Testis (tissue), 3 donors: ENCODE measurements around the gene PCMTD2. TPM values are rescaled to one million over a fixed set of nuclear protein-coding genes. Genes with fewer than 3 reads are reported as not detected.

ENCODE experiments used
- DNase-seq: peaks from one replicate; pipeline ENCODE4 v3.0.0-alpha.2; 2019
- H3K27ac ChIP-seq, 2 donors: fragments of 200-600 bp; sonication (generic); one replicate each; pipeline ENCODE4 v1.5.1; 2019
- H3K27me3 ChIP-seq: fragments of 200-600 bp; sonication (generic); one replicate; pipeline ENCODE4 v1.5.1; 2019
- H3K36me3 ChIP-seq: fragments of 200-600 bp; sonication (generic); one replicate; pipeline ENCODE4 v1.5.1; 2017; ENCODE audit warnings: low read depth; ENCODE audit errors: missing control alignments
- H3K4me1 ChIP-seq: fragments of 200-600 bp; sonication (generic); one replicate; pipeline ENCODE4 v1.5.1; 2019
- H3K4me3 ChIP-seq, 2 donors: fragments of 200-600 bp; sonication (generic); one replicate each; pipeline ENCODE4 v1.5.1; 2017 to 2019
- H3K9me3 ChIP-seq: fragments of 200-600 bp; sonication (generic); one replicate; pipeline ENCODE4 v1.5.1; 2017
- CTCF ChIP-seq, 3 experiments: fragments of 450-650 bp in 2 of 3; fragments of 200-600 bp in 1 of 3; sonication (generic) in 1 of 3; IDR thresholded peaks; one replicate each; pipeline ENCODE4 v1.5.1; 2016 to 2019; ENCODE audit warnings: antibody characterized with exemption in 3 of 3, mild to moderate bottlenecking in 2 of 3, moderate library complexity in 1 of 3
- POLR2A ChIP-seq: fragments of 450-650 bp; IDR thresholded peaks from one replicate; pipeline ENCODE4 v1.6.1; 2017; ENCODE audit warnings: antibody characterized with exemption, mild to moderate bottlenecking, moderate library complexity
- WGBS, 2 donors: methylation state at CpG; one replicate each; pipeline ENCODE4 v1.1.5; 2018; 5-methylcytosine and 5-hydroxymethylcytosine counted together
- intact Hi-C: fragments of 100-400 bp; cut with DNase I; formaldehyde crosslinking; loops from one replicate; pipeline ENCODE4 v1.15.1; 2023; ENCODE audit warnings: low total_unique reads
- polyA plus RNA-seq: library from polyadenylated mRNA; stranded (reverse); fragments of 350-450 nt; fragmentation: Illumina TruSeq; extraction: RNeasy Lipid Tissue Mini Kit (QIAGEN cat#74804); gene quantifications from one replicate; pipeline ENCODE4 v1.2.3, GENCODE V29; 2014; ENCODE audit warnings: low read depth, low replicate concordance; ENCODE audit not compliant: insufficient read depth
- total RNA-seq, 2 donors: library from RNA; depleted of rRNA; stranded (reverse); fragments of >200 nt; gene quantifications; one replicate each; pipeline ENCODE4 v1.2.3, GENCODE V29; 2016

PCMTD2 gene
- total and polyA plus RNA-seq, 3 donors from 2014 or later: 57.6 to 156 (median 96.4) TPM

- Histone ChIP-seq H3K27ac (no peak overlapping the region), H3K4me1 (peaks cover 9% of the 10 kb centered on the region), H3K36me3 (no peaks in the 10 kb centered on the region), H3K4me3 (no peak overlapping the region), H3K27me3 (no peaks in the 10 kb centered on the region), H3K9me3 (no peaks in the 10 kb centered on the region)
- intact Hi-C loops: no loop called here
- no peak for DNase-seq
- TF ChIP-seq CTCF (IDR thresholded peaks at IDR 0.05) (no peak), POLR2A (no peak)
- WGBS, 2 donors: 79 to 87% methylated on average over 8 of the region's 8 CpGs
Observed at GRCh38 chr20:64229507-64230061, 26.0 kb upstream of the PCMTD2 start.

GRCh38 chr20:64230461-64231145 lies 24.9 kb upstream of the PCMTD2 start:
- WGBS, 2 donors: 88 to 89% methylated on average over 21 to 22 of the region's 22 CpGs
- no peaks in the 10 kb centered on the region for H3K36me3 ChIP-seq
- intact Hi-C loops: no loop called here

GRCh38 chr20:64231621-64232550 lies 23.7 kb upstream of the PCMTD2 start:
- 92 to 95% methylated on average over 12 to 27 of the region's 27 CpGs for WGBS, 2 donors
- Histone ChIP-seq H3K4me3 (no peak overlapping the region), H3K4me1 (peaks cover 9% of the 10 kb centered on the region), H3K36me3 (no peaks in the 10 kb centered on the region), H3K27me3 (no peaks in the 10 kb centered on the region), H3K9me3 (no peaks in the 10 kb centered on the region), H3K27ac (no peak overlapping the region)
- no peak for TF ChIP-seq POLR2A
- no peak for TF ChIP-seq CTCF (IDR thresholded peaks at IDR 0.05)
- intact Hi-C loops: no loop called here
- DNase-seq: no peak

More at GRCh38 chr20:64230461-64231145, 24.9 kb upstream of the PCMTD2 start:
- H3K9me3 ChIP-seq: no peaks in the 10 kb centered on the region
- no peak for TF ChIP-seq POLR2A
- no peak for TF ChIP-seq CTCF (IDR thresholded peaks at IDR 0.05)
- DNase-seq: no peak
- no peak overlapping the region for H3K4me3 ChIP-seq
- no peak overlapping the region for H3K27ac ChIP-seq
- peaks cover 9% of the 10 kb centered on the region for H3K4me1 ChIP-seq
- H3K27me3 ChIP-seq: no peaks in the 10 kb centered on the region

- no peaks in the 10 kb centered on the region for H3K9me3 ChIP-seq
- TF ChIP-seq CTCF (IDR thresholded peaks at IDR 0.05): no peak
- TF ChIP-seq POLR2A: no peak
- intact Hi-C loops: no loop called here
Observed at GRCh38 chr20:64232794-64233193, 22.8 kb upstream of the PCMTD2 start.

More at GRCh38 chr20:64232794-64233193, 22.8 kb upstream of the PCMTD2 start:
- peaks cover 9% of the 10 kb centered on the region for H3K4me1 ChIP-seq
- WGBS, 2 donors: 83 to 90% methylated on average over 3 of the region's 3 CpGs
- no peaks in the 10 kb centered on the region for H3K27me3 ChIP-seq
- no peaks in the 10 kb centered on the region for H3K36me3 ChIP-seq
- no peak overlapping the region for H3K4me3 ChIP-seq
- peak; percentile 71 for DNase-seq
- H3K27ac ChIP-seq: no peak overlapping the region
